Caco-2 (cell line): ENCODE results near the gene HSDL1. TPM values are rescaled to one million over a fixed set of nuclear protein-coding genes. Genes with fewer than 3 reads are reported as not detected.

Source experiments
- BruUV-seq: library from RNA; stranded (reverse); fragments of 400-500 nt; replicated peaks from 2 replicates; lab custom pipeline; 2021; lab: Mats Ljungman, UMichigan
- CTCF ChIA-PET: fragments of 300-600 bp; sonication (Branson Sonifier 250); formaldehyde crosslinking; loops from one replicate; lab custom pipeline; 2022; ENCODE audit warnings: antibody characterized with exemption; lab: Charles Lee
- POLR2A ChIA-PET: fragments of 300-600 bp; sonication (Branson Sonifier 250); formaldehyde crosslinking; loops from one replicate; lab custom pipeline; 2022; ENCODE audit warnings: antibody characterized with exemption; lab: Charles Lee
- DNase-seq, 2 experiments: peaks; one replicate each; pipeline versions ENCODE4 v3.0.0 to v3.0.0-alpha.2; 2020 to 2022
- H3K27me3 ChIP-seq: replicated peaks from 2 replicates; pipeline ENCODE4 v1.6.0; 2011; ENCODE audit warnings: low read length; ENCODE audit not compliant: control insufficient read depth, insufficient read depth
- H3K36me3 ChIP-seq: 2 replicates; pipeline ENCODE4 v1.5.1; 2011; ENCODE audit warnings: low read length; ENCODE audit not compliant: control insufficient read depth, insufficient read depth
- H3K4me1 ChIP-seq: fragments of 250-450 bp; sonication (Bioruptor Pico); 2 replicates; pipeline ENCODE4 v1.5.1; 2020; ENCODE audit warnings: mild to moderate bottlenecking
- H3K4me3 ChIP-seq: 2 replicates; pipeline ENCODE4 v1.5.1; 2011; ENCODE audit warnings: low read depth, mild to moderate bottlenecking, control low read depth, low read length
- H3K9me3 ChIP-seq: fragments of 250-450 bp; sonication (Bioruptor Pico); 2 replicates; pipeline ENCODE4 v1.5.1; 2020; ENCODE audit warnings: mild to moderate bottlenecking, moderate library complexity
- H3K27ac Mint-ChIP-seq: one replicate; pipeline ENCODE4 v1.8.0; 2022; ENCODE audit warnings: mixed read lengths; ENCODE audit not compliant: unreplicated experiment
- H3K27me3 Mint-ChIP-seq: one replicate; pipeline ENCODE4 v1.8.0; 2022; ENCODE audit warnings: mixed read lengths; ENCODE audit not compliant: insufficient read depth, unreplicated experiment
- H3K36me3 Mint-ChIP-seq: one replicate; pipeline ENCODE4 v1.8.0; 2022; ENCODE audit warnings: mild to moderate bottlenecking, mixed read lengths; ENCODE audit not compliant: insufficient read depth, unreplicated experiment
- H3K4me1 Mint-ChIP-seq: one replicate; pipeline ENCODE4 v1.8.0; 2022; ENCODE audit warnings: low read depth, mixed read lengths; ENCODE audit not compliant: unreplicated experiment
- H3K4me3 Mint-ChIP-seq: one replicate; pipeline ENCODE4 v1.8.0; 2022; ENCODE audit warnings: mild to moderate bottlenecking, moderate library complexity, mixed read lengths; ENCODE audit not compliant: unreplicated experiment
- H3K9me3 Mint-ChIP-seq: one replicate; pipeline ENCODE4 v1.8.0; 2022; ENCODE audit warnings: mixed read lengths; ENCODE audit not compliant: unreplicated experiment
- CTCF ChIP-seq, 2 experiments: fragments of 200-600 bp in 1 of 2; IDR thresholded peaks; 1 replicate in 1 of 2; 2 replicates in 1 of 2; pipeline versions ENCODE4 v1.5.1 to v1.8.0; 2011 to 2022; ENCODE audit warnings: antibody characterized with exemption in 1 of 2, control low read depth in 1 of 2, inconsistent platforms in 1 of 2, low read depth in 1 of 2, low read length in 1 of 2, mild to moderate bottlenecking in 1 of 2, moderate library complexity in 1 of 2; ENCODE audit not compliant: insufficient read depth in 1 of 2, severe bottlenecking in 1 of 2, unreplicated experiment in 1 of 2
- intact Hi-C: fragments of 100-400 bp; cut with micrococcal nuclease; formaldehyde crosslinking; loops from one replicate; pipeline ENCODE4 v1.10.0; 2022; ENCODE audit not compliant: unreplicated experiment
- total RNA-seq: library from RNA; stranded (reverse); gene quantifications from 2 replicates; pipeline ENCODE4 v1.2.3, GENCODE V29; 2022

HSDL1 gene
- total RNA-seq, 1 experiment from 2014 or later: 23.7 TPM

GRCh38 chr16:84166796-84167695 lies 22.1 kb upstream of the HSDL1 start:
- H3K27me3 ChIP-seq: no peaks in the 10 kb centered on the region
- intact Hi-C loops: no loop called here
- Mint-ChIP-seq H3K9me3 (no peaks in the 10 kb centered on the region), H3K4me1 (no peaks in the 10 kb centered on the region), H3K27ac (no peak overlapping the region), H3K36me3 (no peaks in the 10 kb centered on the region), H3K27me3 (peaks cover 24% of the 10 kb centered on the region), H3K4me3 (no peak overlapping the region)
- no TSS peak for BruUV-seq
- H3K9me3 ChIP-seq: no peaks in the 10 kb centered on the region
- no peak overlapping the region for H3K4me3 ChIP-seq
- CTCF ChIA-PET: interaction anchor here (0.8 to 1.4 kb wide), 2 partner anchors 20 to 28 kb away, joined by 3 to 9 read pairs; partner anchors contain the start of gene TAF1C
- no peaks in the 10 kb centered on the region for H3K36me3 ChIP-seq
- no peaks in the 10 kb centered on the region for H3K4me1 ChIP-seq
- TF ChIP-seq CTCF (IDR thresholded peaks at IDR 0.05; ENCODE audit: insufficient read depth in 1 of 2, low read depth in 1 of 2, low read length in 1 of 2, severe bottlenecking in 1 of 2, unreplicated experiment in 1 of 2): no peak
- POLR2A ChIA-PET: no interaction called here
- no peak for DNase-seq

- no peak overlapping the region for H3K4me3 ChIP-seq
- DNase-seq: no peak
- H3K9me3 ChIP-seq: no peaks in the 10 kb centered on the region
- no peak overlapping the region for H3K27ac Mint-ChIP-seq
- no TSS peak for BruUV-seq
- no peak overlapping the region for H3K4me3 Mint-ChIP-seq
- intact Hi-C loops: no loop called here
- H3K36me3 ChIP-seq: no peaks in the 10 kb centered on the region
- ChIA-PET POLR2A (no interaction called here), CTCF (no interaction called here)
- no peaks in the 10 kb centered on the region for H3K27me3 ChIP-seq
- H3K36me3 Mint-ChIP-seq: no peaks in the 10 kb centered on the region
- no peak for TF ChIP-seq CTCF (IDR thresholded peaks at IDR 0.05; ENCODE audit: insufficient read depth in 1 of 2, low read depth in 1 of 2, low read length in 1 of 2, severe bottlenecking in 1 of 2, unreplicated experiment in 1 of 2)
- peaks cover 27% of the 10 kb centered on the region for H3K27me3 Mint-ChIP-seq
- no peaks in the 10 kb centered on the region for H3K9me3 Mint-ChIP-seq
- H3K4me1 ChIP-seq: no peaks in the 10 kb centered on the region
- no peaks in the 10 kb centered on the region for H3K4me1 Mint-ChIP-seq
Observed at GRCh38 chr16:84165746-84166145, 20.8 kb upstream of the HSDL1 start.

DNA sequence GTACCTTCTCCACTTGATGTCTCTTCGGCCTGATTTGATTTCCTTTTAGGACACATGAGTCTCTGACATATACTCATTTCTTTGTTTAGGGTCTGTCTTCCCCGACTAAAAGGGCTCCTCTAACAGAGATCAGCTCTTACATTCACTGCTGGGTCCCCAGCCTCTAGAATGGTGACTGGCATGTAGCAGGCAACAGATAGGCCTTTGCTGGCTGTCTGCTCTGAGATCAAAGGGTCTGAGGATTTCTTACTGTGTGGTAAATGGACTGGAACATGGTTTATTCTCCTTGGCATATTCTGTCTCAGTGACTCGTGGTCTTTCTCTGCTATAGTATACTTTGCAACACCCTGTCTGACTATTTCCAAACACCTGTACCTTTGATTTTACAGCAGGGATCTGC lies 16.8 kb upstream of the HSDL1 start:
- H3K36me3 Mint-ChIP-seq: no peaks in the 10 kb centered on the region
- H3K27me3 Mint-ChIP-seq: peaks cover 24% of the 10 kb centered on the region
- no peak overlapping the region for H3K27ac Mint-ChIP-seq
- BruUV-seq: no TSS peak
- no peaks in the 10 kb centered on the region for H3K4me1 Mint-ChIP-seq
- H3K36me3 ChIP-seq: no peaks in the 10 kb centered on the region
- H3K4me3 Mint-ChIP-seq: no peak overlapping the region
- DNase-seq: no peak
- H3K9me3 Mint-ChIP-seq: no peaks in the 10 kb centered on the region
- intact Hi-C loops: no loop called here
- ChIA-PET POLR2A (no interaction called here), CTCF (interaction anchor here (1.5 kb wide), 1 partner anchor 25 kb away, joined by 10 read pairs; the partner anchor contains the start of gene TAF1C)
- no peaks in the 10 kb centered on the region for H3K27me3 ChIP-seq
- H3K4me3 ChIP-seq: no peak overlapping the region
- no peaks in the 10 kb centered on the region for H3K4me1 ChIP-seq
- TF ChIP-seq CTCF (IDR thresholded peaks at IDR 0.05; ENCODE audit: insufficient read depth in 1 of 2, low read depth in 1 of 2, low read length in 1 of 2, severe bottlenecking in 1 of 2, unreplicated experiment in 1 of 2): no peak
- H3K9me3 ChIP-seq: no peaks in the 10 kb centered on the region
